ENCODE data around the gene SPINK13.

- TF ChIP-seq CTCF (IDR thresholded peaks at IDR 0.05 in 8 of 11, conservative IDR thresholded peaks at IDR 0.05 in 3 of 11) = no peak
- no peak for TF ChIP-seq POLR2A (IDR thresholded peaks at IDR 0.05)
These were observed 42.9 kb downstream of the SPINK13 start for GRCh38 chr5:148311484-148311883.

Data from spleen (tissue), 7 donors.